OCI-LY1 (cell line): ENCODE measurements around the gene ICA1.

ENCODE experiments used
- H2AFZ ChIP-seq: fragments of 200-600 bp; sonication (generic), shearing (Covaris generic); 2 replicates; pipeline ENCODE4 v1.6.0; 2014; ENCODE audit warnings: antibody characterized with exemption, mild to moderate bottlenecking, low read length
- H3F3A ChIP-seq: fragments of 200-600 bp; sonication (generic), shearing (Covaris generic); 2 replicates; pipeline ENCODE4 v1.6.0; 2014; ENCODE audit warnings: mild to moderate bottlenecking, antibody characterized with exemption, low read length, moderate library complexity; ENCODE audit not compliant: insufficient read depth
- H3K27ac ChIP-seq: fragments of 200-600 bp; sonication (generic); 2 replicates; pipeline ENCODE4 v1.5.1; 2014; ENCODE audit warnings: low read length, mixed run types, mild to moderate bottlenecking, low read depth; ENCODE audit not compliant: poor library complexity, severe bottlenecking
- H3K27me3 ChIP-seq: fragments of 200-600 bp; sonication (generic); 2 replicates; pipeline ENCODE4 v1.6.0; 2014; ENCODE audit warnings: antibody characterized with exemption, mild to moderate bottlenecking, low read length, moderate library complexity; ENCODE audit not compliant: insufficient read depth
- H3K36me3 ChIP-seq: fragments of 200-600 bp; sonication (generic); 2 replicates; pipeline ENCODE4 v1.6.1; 2014; ENCODE audit warnings: mild to moderate bottlenecking, antibody characterized with exemption, low read length, moderate library complexity, mixed read lengths; ENCODE audit not compliant: insufficient read depth
- H3K4me1 ChIP-seq: fragments of 200-600 bp; sonication (generic); 2 replicates; pipeline ENCODE4 v1.5.1; 2014; ENCODE audit warnings: mild to moderate bottlenecking, low read length, moderate library complexity; ENCODE audit not compliant: insufficient read depth, severe bottlenecking
- H3K4me2 ChIP-seq: fragments of 200-600 bp; sonication (generic), shearing (Covaris generic); 2 replicates; pipeline ENCODE4 v1.6.1; 2014; ENCODE audit warnings: low read length
- H3K4me3 ChIP-seq: fragments of 200-600 bp; sonication (generic); 2 replicates; pipeline ENCODE4 v1.5.1; 2014; ENCODE audit warnings: low read length, low read depth, mild to moderate bottlenecking, mixed read lengths; ENCODE audit not compliant: poor library complexity, severe bottlenecking
- H3K79me2 ChIP-seq: fragments of 200-600 bp; shearing (Covaris generic); 2 replicates; pipeline ENCODE4 v1.6.1; 2016; ENCODE audit warnings: mixed run types, low read length, mixed read lengths; ENCODE audit not compliant: insufficient read depth
- H3K9ac ChIP-seq: fragments of 200-600 bp; sonication (generic), shearing (Covaris generic); 2 replicates; pipeline ENCODE4 v1.6.1; 2014; ENCODE audit warnings: mild to moderate bottlenecking, low read length, mixed read lengths
- H3K9me2 ChIP-seq: fragments of 200-600 bp; sonication (generic), shearing (Covaris generic); 2 replicates; pipeline ENCODE4 v1.6.1; 2014; ENCODE audit warnings: low read depth, mild to moderate bottlenecking, low read length, mixed read lengths
- H3K9me3 ChIP-seq: fragments of 200-600 bp; shearing (Covaris generic); 2 replicates; pipeline ENCODE4 v1.6.1; 2014; ENCODE audit warnings: low read length, mixed read lengths
- H4K20me1 ChIP-seq: fragments of 200-600 bp; sonication (generic), shearing (Covaris generic); 2 replicates; pipeline ENCODE4 v1.6.0; 2016; ENCODE audit warnings: mild to moderate bottlenecking, low read length; ENCODE audit not compliant: insufficient read depth
- CTCF ChIP-seq: fragments of 200-600 bp; sonication (generic), shearing (Covaris generic); IDR thresholded peaks from 2 replicates; pipeline ENCODE4 v1.5.1; 2017; ENCODE audit warnings: mild to moderate bottlenecking, antibody characterized with exemption, low read length, moderate library complexity, mixed read lengths
- EZH2 ChIP-seq: fragments of 200-600 bp; sonication (generic), shearing (Covaris generic); IDR thresholded peaks from 2 replicates; pipeline ENCODE4 v1.8.0; 2017; ENCODE audit warnings: borderline replicate concordance, mixed run types, mild to moderate bottlenecking, antibody characterized with exemption, low read length, moderate library complexity, mixed read lengths

The ICA1 gene

GRCh38 chr7:8112685-8113084 is 149.3 kb downstream of the ICA1 start:
- H3K36me3 ChIP-seq, result no peaks in the 10 kb centered on the region
- H3K9ac ChIP-seq, result no peak overlapping the region
- H3K9me2 ChIP-seq, result no peaks in the 10 kb centered on the region
- no peaks in the 10 kb centered on the region for H4K20me1 ChIP-seq
- no peak overlapping the region for H3K4me2 ChIP-seq
- H3K4me1 ChIP-seq, result peaks cover 24% of the 10 kb centered on the region
- H3K9me3 ChIP-seq, result no peaks in the 10 kb centered on the region
- H3K27ac ChIP-seq, result no peak overlapping the region
- H3K79me2 ChIP-seq, result no peaks in the 10 kb centered on the region
- no peaks in the 10 kb centered on the region for H3F3A ChIP-seq
- H3K27me3 ChIP-seq, result no peaks in the 10 kb centered on the region
- H2AFZ ChIP-seq, result no peak overlapping the region
- H3K4me3 ChIP-seq, result no peak overlapping the region
- no peak for TF ChIP-seq EZH2
- TF ChIP-seq CTCF, result no peak

- no peak overlapping the region for H3K4me2 ChIP-seq
- no peaks in the 10 kb centered on the region for H4K20me1 ChIP-seq
- H3K4me1 ChIP-seq, result peaks cover 24% of the 10 kb centered on the region
- no peaks in the 10 kb centered on the region for H3K9me2 ChIP-seq
- H3K27ac ChIP-seq, result no peak overlapping the region
- no peak overlapping the region for H3K9ac ChIP-seq
- no peaks in the 10 kb centered on the region for H3K36me3 ChIP-seq
- H3K27me3 ChIP-seq, result no peaks in the 10 kb centered on the region
- H2AFZ ChIP-seq, result no peak overlapping the region
- no peaks in the 10 kb centered on the region for H3F3A ChIP-seq
- no peak overlapping the region for H3K4me3 ChIP-seq
- H3K79me2 ChIP-seq, result no peaks in the 10 kb centered on the region
- H3K9me3 ChIP-seq, result no peaks in the 10 kb centered on the region
- TF ChIP-seq EZH2 (no peak), CTCF (no peak)
Observed at GRCh38 chr7:8111282-8111960, 150.5 kb downstream of the ICA1 start.

GRCh38 chr7:8109196-8110022 is 152.6 kb downstream of the ICA1 start:
- no peaks in the 10 kb centered on the region for H3K79me2 ChIP-seq
- no peaks in the 10 kb centered on the region for H3F3A ChIP-seq
- H3K4me1 ChIP-seq, result peaks cover 6% of the 10 kb centered on the region
- H3K9me3 ChIP-seq, result no peaks in the 10 kb centered on the region
- H3K9ac ChIP-seq, result no peak overlapping the region
- no peaks in the 10 kb centered on the region for H3K27me3 ChIP-seq
- no peaks in the 10 kb centered on the region for H4K20me1 ChIP-seq
- no peaks in the 10 kb centered on the region for H3K36me3 ChIP-seq
- H3K9me2 ChIP-seq, result no peaks in the 10 kb centered on the region
- H3K4me2 ChIP-seq, result no peak overlapping the region
- no peak overlapping the region for H2AFZ ChIP-seq
- TF ChIP-seq EZH2, result no peak
- no peak for TF ChIP-seq CTCF
- H3K27ac ChIP-seq, result no peak overlapping the region
- H3K4me3 ChIP-seq, result no peak overlapping the region
